ENCODE data around the gene SKA2. TPM values are rescaled to one million over a fixed set of nuclear protein-coding genes. Genes with fewer than 3 reads are reported as not detected.

SKA2 gene
- total RNA-seq, 1 donor from 2014 or later: 46.2 TPM

GRCh38 chr17:59084154-59084553, 70.8 kb downstream of the SKA2 start:
- Mint-ChIP-seq H3K9me3 (ENCODE audit: low read depth) (no peaks in the 10 kb centered on the region), H3K4me1 (ENCODE audit: low read depth) (peaks cover 3% of the 10 kb centered on the region)
- TF ChIP-seq CTCF (IDR thresholded peaks at IDR 0.05): no peak

GRCh38 chr17:59074494-59074893, 80.5 kb downstream of the SKA2 start:
- no peak overlapping the region for H3K4me3 Mint-ChIP-seq (ENCODE audit: unreplicated experiment)
- DNase-seq (ENCODE audit: low spot score): no peak
- peaks cover 26% of the 10 kb centered on the region for H3K36me3 Mint-ChIP-seq (ENCODE audit: low read depth)
- TF ChIP-seq CTCF (IDR thresholded peaks at IDR 0.05): no peak
- H3K4me1 Mint-ChIP-seq (ENCODE audit: low read depth): peaks cover 6% of the 10 kb centered on the region
- no peaks in the 10 kb centered on the region for H3K9me3 Mint-ChIP-seq (ENCODE audit: low read depth)
- no peak overlapping the region for H3K27ac Mint-ChIP-seq (ENCODE audit: unreplicated experiment)
- H3K27me3 Mint-ChIP-seq (ENCODE audit: low read depth): no peaks in the 10 kb centered on the region

More at GRCh38 chr17:59084154-59084553, 70.8 kb downstream of the SKA2 start:
- H3K36me3 Mint-ChIP-seq (ENCODE audit: low read depth): peaks cover 26% of the 10 kb centered on the region
- H3K27ac Mint-ChIP-seq (ENCODE audit: unreplicated experiment): no peak overlapping the region
- H3K4me3 Mint-ChIP-seq (ENCODE audit: unreplicated experiment): no peak overlapping the region
- no peak for DNase-seq (ENCODE audit: low spot score)
- no peaks in the 10 kb centered on the region for H3K27me3 Mint-ChIP-seq (ENCODE audit: low read depth)

- Mint-ChIP-seq H3K36me3 (ENCODE audit: low read depth) (peaks cover 27% of the 10 kb centered on the region), H3K27ac (ENCODE audit: unreplicated experiment) (no peak overlapping the region), H3K4me3 (ENCODE audit: unreplicated experiment) (no peak overlapping the region), H3K4me1 (ENCODE audit: low read depth) (peaks cover 6% of the 10 kb centered on the region), H3K9me3 (ENCODE audit: low read depth) (no peaks in the 10 kb centered on the region), H3K27me3 (ENCODE audit: low read depth) (no peaks in the 10 kb centered on the region)
- no peak for TF ChIP-seq CTCF (IDR thresholded peaks at IDR 0.05)
- no peak for DNase-seq (ENCODE audit: low spot score)
Measured at GRCh38 chr17:59073972-59074371, 81.0 kb downstream of the SKA2 start.

- Mint-ChIP-seq H3K4me3 (ENCODE audit: unreplicated experiment) (no peak overlapping the region), H3K4me1 (ENCODE audit: low read depth) (peaks cover 6% of the 10 kb centered on the region), H3K27me3 (ENCODE audit: low read depth) (no peaks in the 10 kb centered on the region), H3K9me3 (ENCODE audit: low read depth) (no peaks in the 10 kb centered on the region), H3K36me3 (ENCODE audit: low read depth) (peaks cover 30% of the 10 kb centered on the region), H3K27ac (ENCODE audit: unreplicated experiment) (no peak overlapping the region)
- TF ChIP-seq CTCF (IDR thresholded peaks at IDR 0.05): no peak
- no peak for DNase-seq (ENCODE audit: low spot score)
Measured at GRCh38 chr17:59069856-59070255, 85.1 kb downstream of the SKA2 start.

- Mint-ChIP-seq H3K27me3 (ENCODE audit: low read depth) (no peaks in the 10 kb centered on the region), H3K27ac (ENCODE audit: unreplicated experiment) (no peak overlapping the region), H3K4me1 (ENCODE audit: low read depth) (no peaks in the 10 kb centered on the region), H3K4me3 (ENCODE audit: unreplicated experiment) (no peak overlapping the region), H3K9me3 (ENCODE audit: low read depth) (no peaks in the 10 kb centered on the region), H3K36me3 (ENCODE audit: low read depth) (peaks cover 30% of the 10 kb centered on the region)
- DNase-seq (ENCODE audit: low spot score): no peak
- no peak for TF ChIP-seq CTCF (IDR thresholded peaks at IDR 0.05)
Measured at GRCh38 chr17:59067756-59068155, 87.2 kb downstream of the SKA2 start.

Measured in chondrocyte (in vitro differentiated cells).